AML-193 (cell line): Measurements from ENCODE around the gene FBN3.

Experiments
- DNase-seq, 2 experiments: peaks; one replicate each; lab custom pipeline; 2025; lab: John Stamatoyannopoulos, UW

The FBN3 gene

DNA sequence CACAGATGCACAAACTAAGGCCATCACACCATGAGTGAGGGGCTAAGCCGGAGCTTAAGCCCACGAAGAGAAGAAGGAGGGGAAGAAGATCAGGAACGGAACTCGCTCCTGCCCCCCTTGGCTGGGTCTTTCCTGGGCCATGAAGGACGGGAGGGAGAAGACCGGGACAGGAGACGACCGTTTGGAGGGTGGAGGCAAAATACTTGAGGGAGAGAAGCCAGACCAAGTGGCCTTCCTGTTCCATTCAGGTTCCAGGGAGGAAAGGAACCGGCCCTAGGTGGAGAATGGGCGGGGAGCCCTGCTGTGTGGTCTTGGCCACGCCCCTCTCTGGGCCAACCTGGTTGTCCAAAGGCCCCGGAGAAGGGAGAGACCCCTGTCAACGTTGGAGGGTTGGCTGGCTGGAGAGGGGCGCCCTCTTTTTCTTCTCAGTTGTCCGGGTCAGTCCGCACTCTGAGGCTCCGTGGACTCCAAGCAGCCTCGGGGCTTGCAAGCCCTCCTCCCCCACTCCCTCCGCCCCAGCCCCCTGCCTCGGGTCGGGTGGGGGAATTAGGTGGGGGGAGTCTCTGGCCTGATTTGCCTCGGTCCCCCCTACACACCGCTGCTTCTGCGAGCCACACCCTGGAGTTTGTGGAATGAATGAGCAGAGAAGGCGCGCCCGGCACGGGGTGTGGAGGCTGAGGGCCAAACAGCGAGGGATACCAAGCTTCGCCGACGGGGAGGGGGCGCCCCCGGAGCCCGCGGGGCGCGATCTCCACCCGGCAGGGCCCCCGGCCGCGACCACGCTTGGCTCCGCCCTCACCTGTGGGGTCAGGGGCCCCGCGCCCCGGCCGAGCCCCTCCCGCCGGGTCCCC is 757 bp downstream of the FBN3 start:
- no peak for DNase-seq

DNA sequence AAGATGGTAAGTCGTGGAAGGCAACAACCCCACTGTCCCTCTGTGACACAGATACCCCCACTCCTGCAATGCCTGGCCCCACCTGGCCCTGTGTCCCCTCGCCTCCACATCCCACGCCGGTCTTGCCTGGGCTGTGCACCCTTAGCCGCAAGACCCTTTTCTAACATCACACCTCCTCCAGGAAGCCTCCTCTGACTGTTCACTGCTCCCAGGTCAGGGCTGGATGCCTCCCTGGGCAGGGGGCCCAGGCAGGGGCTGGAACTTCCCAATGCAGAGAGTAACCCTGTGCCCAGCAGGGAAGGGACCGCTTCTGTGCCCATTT is 1.3 kb downstream of the FBN3 start:
- no peak for DNase-seq

DNA sequence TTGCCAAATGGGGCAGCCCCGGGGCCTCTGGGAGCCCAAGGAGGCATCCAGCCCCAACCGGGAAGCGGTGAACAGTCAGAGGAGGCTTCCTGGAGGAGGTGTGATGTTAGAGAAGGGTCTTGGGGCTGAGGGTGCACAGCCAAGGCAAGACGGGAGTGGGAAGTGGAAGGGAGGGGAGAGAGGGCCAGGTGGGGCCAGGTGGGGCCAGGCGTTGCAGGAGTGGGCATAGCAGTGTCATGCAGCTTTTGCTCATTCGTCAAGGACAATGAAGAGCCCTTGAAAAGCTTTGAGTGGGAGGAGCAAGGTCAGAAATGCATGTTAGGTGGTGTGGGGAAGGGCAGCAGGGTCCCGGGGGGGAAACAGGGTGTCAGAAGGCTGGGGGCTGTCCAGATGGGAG is 1.8 kb downstream of the FBN3 start:
- no peak for DNase-seq

DNA sequence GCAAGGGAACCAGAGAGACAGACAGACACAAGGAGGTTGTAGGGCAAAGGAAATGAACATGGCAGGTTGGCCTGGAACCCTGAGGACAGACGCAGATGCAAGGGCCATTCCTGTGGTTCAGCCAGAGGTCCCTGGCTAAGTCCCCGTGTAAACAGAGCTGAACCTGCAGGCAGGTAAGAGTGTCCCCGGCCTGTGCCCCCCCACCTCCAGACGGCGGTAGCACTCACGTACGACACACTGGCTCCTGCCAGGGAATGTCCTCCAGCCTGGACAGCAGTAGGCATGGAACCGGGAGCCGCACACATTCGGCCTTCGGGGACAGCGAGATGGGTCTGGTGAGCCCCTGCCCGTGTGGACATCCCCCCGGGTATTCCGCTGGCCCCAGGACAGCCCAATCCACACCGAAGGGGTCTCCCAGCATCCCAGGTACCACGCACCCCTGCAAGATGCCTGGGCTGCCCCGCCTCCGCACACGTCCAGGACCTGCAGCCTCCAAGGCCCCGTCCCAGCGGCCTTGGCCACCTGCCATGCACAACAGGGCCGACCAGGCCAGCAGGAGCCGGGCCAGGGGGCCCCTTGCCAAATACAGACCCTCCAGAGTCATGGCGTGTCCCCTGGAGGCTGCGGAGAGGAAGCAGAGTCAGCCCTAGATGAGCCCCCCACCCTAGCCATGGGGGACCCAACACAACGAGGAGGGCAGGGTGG is 2.4 kb downstream of the FBN3 start:
- no peak for DNase-seq

DNA sequence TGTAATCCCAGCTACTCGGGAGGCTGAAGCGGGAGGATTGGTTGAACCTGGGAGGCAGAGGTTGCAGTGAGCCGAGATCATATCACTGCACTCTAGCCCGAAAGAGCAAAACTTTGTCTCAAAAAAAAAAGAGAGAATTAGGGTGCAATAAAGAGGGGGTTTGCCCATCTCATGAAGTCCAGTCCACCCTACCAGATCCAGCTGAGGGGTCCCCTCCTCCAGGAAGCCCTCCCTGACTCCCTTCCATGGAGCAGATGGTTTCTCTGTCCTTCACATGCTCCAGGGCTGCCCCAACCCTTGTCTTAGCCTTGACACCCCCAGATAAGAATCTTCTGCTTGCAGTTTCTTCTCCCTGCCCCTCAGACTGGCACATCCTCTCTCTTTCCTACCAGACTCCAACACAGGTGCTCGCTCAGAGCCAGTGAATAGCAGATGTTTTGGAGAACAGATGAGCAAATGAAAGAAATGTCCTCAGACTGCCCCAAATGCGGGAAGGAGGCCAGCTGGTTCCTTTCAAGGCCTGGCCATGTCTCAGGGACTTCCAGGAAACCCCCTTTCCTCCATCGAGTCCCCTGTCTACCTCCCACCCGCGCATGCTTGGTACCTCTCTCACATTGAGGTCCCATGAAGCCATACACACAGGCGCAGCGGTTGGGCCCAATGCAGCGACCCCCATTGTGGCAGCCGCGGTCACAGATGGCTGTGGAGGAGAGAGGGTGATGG is 5.0 kb downstream of the FBN3 start:
- no peak for DNase-seq

DNA sequence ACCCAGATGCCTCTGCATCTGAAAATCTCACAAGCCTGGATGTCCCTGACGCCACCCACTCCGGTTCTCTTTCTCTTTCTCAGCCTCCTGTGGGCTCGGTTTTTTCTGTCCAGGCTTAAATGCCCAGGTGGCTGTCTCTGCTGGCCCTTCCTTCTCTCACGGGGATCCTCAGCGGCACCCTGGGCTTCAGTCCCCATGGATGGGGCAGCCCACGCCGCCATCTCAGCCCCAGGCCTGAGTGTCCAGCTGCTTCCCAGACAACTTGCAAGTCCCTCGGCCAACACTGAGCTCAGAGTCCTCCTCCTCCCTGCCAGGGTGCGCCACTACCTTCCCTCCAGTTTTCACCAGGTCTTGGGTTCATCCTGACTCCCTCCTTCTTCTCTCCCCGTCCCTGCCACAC is 6.4 kb downstream of the FBN3 start:
- DNase-seq = no peak

DNA sequence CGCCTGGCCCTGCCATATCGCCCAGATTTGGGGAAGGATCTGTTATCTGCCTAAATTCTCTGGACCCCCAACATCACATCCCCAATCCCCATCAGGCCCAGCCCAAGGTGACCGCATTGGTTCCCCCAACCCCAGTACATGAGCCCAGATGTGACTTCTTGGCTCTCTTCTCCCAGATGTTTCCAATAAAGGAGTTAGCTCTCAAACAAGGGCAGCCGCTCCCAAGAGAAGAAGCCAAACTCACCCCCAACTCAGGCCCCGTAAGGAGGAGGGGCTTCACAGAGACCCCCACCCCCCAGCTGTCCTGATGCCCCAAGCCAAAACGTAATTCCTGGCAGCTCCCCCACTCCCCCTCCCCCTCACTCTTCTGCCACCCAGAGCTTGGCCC is 6.9 kb downstream of the FBN3 start:
- DNase-seq = no peak

DNA sequence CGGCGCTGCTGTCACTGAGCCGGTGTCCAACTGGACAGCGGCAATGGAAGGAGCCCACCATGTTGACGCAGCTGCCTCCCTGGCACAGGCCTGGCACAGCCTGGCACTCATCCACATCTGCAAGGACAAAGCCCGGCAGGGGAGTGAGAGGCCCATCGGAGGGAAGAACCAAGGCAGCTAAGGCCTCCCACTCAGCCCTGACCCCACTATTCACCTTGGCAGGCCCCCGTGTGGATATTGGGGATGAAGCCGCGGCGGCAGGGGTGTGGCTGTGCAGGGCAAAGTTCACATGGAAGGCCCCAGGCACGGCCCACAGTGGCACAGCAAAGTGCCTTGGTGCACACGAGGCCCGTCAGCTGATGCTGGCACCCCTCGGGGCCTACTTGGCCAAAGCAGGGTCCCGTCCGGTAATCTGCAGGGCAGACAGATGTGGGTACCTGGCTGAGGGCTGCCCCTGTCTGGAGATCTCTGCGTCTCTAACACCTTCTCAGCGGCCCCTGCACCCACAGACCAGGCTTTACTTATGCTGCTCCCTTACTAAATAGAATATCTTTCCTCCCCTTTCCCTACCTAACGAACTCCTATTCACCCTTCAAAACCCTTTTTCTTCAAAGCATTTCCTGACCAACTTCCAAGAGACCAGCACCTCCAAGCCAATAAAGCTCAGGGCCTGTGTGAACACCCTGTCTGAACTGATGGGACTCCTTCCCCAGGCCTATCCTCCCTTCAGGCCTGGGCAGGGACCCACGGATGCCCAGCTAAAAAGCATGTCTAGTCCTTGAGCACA is 7.5 kb downstream of the FBN3 start:
- DNase-seq = no peak

DNA sequence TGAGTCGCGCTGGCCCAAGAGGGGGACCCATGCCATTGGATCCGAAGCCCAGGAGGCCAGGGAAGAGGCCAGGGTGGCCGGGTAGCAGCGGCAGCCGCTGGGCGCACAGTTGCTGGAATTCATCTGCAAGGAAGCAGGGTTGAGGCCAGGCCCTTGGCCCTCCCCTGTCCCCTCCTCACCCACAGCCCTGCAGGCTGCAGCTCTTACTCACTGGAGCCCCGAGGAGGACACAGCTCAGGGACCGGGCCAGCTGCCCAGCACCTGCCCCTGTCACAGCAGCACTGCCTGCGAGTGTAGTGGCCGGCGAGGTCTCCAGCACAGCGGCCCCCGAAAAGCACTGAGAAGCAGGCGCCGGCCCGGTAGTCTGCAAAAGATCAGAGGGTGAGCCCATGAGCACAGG is 11.2 kb downstream of the FBN3 start:
- no peak for DNase-seq

DNA sequence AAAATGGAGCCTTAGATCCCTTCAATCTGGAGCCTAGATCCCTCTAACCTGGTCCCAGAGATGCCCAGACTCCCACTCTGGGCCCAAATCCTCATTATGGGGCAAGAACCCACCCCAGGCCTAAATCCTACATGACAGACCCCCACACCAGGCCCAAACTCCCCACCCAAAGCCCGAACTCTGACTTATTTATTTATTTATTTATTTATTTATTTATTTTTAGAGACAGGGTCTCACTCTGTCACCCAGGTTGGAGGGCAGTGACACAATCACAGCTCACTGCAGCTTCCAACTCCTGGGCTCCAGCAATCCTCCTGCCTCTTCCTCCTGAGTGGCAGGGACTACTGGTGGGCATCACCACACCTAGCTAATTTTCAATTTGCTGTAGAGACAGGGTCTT is 12.0 kb downstream of the FBN3 start:
- DNase-seq = no peak

DNA sequence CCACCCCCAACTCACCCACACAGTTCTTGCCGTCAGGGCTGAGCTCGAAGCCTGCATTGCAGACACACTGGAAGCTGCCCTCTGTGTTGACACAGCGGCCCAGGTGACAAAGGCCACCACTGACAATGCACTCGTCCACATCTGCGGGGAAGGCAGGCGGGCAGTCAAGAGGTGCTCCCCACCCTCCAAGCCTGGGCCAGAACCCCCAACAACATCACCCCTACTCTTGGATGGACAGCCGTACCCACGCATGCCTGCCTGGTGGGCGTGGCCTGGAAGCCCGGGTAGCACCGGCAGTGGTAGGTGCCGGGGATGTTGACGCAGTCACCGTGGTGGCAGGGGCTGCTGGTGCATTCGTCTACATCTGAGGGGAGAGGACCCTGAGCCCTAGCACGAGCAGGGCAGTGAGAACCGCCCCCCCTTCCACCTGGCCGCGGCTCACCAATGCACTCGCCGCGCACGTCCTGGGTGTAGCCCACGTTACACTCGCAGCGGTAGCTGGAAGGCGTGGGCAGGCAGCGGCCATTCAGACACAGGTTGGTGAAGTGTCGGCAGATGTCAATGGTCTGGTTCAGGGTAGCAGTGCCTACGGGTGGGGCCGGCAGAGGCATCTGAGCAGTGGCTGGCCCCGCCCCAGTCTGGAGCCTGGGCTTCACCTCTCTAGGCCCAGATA is 13.3 kb downstream of the FBN3 start:
- DNase-seq = no peak

DNA sequence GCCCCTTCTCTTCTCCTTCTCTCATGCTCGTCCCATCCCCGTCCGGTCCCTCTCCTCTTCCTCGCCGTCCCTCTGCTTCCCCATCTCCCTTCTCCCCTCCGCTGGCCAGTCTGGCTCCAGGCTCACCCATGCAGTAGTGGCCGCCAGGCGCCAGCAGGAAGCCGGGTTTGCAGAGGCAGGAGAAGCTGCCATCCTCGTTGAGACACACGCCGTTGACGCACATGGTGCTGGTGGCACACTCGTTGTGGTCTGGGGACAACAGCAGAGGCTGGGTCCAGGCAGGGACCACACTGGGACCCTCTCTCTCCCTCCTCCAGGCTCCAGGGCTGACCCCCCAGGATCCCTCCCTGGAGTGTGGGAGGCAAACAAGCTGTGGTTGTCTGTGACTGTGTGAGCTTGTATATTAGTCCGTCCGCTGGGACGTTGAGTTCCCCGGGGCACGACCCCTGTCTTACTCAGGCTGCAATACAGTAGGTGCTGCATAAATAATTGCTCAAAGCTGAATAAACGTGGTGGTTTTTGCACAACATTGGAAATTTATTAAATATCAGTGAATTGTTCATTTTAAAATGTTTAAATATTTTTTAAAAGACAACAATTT is 16.4 kb downstream of the FBN3 start:
- no peak for DNase-seq

DNA sequence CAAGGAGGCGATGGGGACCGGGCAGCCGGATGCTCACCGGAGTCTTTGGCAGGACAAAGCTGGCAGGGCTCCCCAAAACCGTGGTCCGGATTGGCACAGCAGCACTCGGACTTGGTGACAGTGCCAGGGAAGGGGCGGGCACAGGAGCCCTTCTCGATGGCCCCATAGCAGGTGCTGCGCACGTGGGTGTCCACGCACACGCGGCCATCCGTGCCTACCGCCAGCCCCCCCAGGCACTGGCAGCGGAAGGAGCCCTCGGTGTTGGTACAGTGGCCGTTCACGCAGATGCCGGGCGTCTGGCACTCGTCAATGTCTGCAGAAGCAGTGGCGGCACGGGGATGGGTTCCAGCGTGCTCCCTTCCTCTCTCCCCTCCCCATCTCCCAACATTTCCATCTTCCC is 17.9 kb downstream of the FBN3 start:
- no peak for DNase-seq

DNA sequence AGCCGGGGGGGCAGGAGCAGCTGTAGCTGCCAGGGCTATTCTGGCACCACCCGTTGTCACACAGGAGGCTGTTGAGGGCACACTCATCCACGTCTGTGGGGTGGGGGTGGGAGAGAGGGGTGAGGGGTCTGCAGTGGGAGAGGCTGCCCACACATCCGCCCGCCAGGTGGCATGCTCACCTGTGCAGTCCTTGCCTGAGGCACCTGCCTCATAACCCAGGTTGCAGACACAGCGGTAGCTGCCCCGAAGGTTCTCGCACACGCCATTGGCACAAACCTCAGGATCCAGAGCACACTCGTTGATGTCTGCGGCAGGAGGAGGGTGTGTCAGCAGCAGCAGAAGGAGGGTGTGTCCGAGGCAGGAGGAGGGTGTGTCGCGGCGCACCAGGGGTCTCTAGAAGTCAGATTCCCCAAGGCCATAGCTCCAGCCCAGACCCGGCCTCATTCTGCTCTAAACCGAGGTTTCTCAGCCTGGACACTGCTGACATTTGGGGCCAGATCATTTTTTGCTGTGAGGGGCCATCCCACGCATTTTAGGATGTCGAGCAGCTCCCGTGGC is 20.3 kb downstream of the FBN3 start:
- no peak for DNase-seq

DNA sequence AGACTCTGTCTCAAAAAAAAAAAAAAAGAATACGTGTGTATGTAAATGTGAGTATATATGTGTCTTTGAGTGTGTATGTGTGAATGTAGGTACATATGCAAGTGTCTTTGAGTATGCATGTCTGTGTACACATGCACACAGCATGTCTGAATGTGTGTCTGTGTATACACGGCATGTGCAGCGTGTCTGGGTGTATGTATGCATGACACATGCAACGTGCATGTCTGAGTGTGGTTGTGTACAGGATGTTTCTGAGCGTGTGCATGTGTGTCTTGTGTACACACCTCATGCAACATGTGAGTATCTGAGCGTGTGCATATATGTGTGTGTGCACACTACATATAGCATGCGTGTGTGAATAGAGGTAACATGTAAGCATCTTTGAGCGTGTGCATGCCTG is 20.8 kb downstream of the FBN3 start:
- DNase-seq = no peak

DNA sequence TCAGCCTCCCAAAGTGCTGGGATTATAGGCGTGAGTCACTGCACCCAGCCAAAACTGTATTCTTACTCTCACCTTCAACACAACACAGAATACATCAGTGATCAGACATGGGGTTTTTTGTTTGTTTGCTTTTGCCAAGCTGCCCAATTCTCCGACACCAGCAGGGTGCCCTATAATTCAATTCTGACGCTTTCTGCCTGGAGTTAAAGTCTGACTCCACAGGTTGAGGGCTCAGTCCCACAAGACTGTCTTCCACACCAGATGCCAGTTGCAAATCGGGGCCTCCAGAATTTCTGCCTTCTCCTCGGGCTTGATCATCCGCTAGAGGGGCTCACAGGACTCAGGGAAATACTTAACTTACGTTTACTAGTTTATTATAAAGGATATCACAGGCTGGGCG is 22.1 kb downstream of the FBN3 start:
- no peak for DNase-seq

DNA sequence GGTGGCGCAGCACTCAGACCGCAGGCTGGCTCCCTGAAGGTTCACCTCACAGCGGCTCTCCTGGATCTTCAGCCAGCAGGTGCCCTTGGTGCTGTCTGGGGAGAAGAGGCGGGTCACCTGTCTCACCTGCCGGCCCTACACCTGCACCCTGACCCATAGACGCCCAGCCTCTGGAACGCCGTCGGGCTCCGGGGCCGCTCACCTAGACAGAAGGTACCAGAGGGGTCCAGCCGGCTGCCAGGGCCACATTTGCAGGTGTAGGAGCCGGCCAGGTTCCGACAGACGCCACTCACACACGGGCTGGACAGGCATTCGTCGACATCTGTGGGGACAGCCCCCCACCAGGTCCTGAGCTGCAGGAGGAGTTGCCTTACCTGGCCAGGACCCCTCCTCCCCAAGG is 22.9 kb downstream of the FBN3 start:
- no peak for DNase-seq

DNA sequence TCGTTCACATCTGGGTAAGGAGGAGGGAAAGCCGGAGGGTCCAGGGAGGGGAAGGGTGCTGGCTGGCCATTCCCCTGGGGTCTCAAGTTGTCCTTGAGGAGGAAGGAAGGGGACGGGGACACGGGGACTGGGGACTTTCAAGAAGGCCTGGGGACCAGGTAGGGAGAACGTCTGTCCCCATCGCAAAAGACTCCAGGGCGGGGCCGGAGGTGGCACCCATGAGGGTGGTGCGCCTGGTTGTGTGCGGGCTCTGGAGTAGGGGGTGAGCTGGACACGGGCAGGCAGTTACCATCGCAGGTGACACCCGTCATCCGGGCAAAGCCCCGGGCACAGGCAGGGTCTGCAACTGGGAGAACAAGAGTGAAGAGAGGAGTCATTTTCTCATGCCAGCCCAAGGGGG is 23.4 kb downstream of the FBN3 start:
- DNase-seq = no peak

DNA sequence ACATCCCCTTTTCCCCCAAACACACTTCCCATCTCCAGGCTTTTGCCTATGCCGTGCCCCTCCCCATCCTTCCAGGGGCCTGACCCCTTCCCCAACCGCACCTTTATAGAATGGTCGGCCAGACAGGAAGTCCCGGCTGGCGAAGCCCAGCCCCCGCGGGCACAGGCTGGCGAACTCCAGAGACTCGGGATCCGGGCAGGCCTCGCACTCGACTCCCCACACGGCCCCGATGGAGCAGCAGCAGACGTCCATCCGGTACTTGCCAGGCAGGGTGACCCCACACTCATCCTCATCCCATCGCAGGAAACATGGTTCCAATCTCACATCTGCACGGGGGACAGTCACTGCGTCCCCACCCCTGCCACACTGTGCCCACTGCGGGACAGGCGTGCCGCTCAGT is 25.7 kb downstream of the FBN3 start:
- no peak for DNase-seq

DNA sequence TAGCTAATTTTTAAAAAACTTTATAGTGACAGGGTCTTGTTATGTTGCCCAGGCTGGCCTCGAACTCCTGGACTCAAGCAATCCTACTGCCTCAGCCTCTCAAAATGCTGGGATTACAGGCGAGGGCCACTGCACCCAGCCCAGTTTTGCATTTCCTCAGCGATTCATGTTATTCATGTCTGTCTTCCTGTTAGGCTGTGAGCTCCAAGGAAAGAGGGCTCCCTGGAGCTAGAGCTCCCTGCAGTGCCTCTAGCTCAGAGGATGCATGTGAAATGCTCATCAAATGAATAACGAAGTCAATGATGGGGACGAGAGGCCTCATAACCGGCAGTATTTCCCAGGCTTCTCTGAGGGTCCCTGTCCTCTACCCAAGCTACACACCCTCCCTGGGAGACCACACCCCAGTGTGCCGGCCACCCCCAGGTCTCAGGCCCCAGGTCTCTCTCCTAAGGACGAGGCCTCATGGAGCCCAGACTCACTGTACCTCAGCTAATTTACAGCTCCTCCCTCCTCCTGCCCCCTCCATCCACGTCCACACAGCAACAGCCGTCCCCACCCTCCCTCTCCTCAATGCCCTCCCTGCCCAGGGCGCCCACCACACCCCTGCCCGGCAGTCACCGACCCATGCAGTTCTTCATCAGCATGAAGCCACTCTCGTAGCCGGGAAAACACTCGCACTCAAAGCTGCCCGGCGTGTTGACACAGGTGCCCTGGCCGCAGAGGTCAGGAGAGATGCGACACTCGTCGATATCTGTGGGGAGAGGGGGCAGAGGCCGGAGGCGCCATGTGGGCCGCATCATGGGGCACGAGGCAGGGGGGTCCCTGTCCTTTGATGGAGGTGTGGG is 28.5 kb downstream of the FBN3 start:
- no peak for DNase-seq
